Natural killer cell (primary cell): ENCODE measurements around the gene DCHS2. TPM values are rescaled to one million over a fixed set of nuclear protein-coding genes. Genes with fewer than 3 reads are reported as not detected.

Experiments
- ATAC-seq, 3 donors: fragments of 150-1000 bp in 2 of 3; fragments of 200-7000 bp in 1 of 3; cut with Tn5 transposase; 1 replicate in 1 of 3; 2 replicates in 2 of 3; pipeline ENCODE4 v1.10.0; 2021; ENCODE audit warnings: mild to moderate bottlenecking in 2 of 3, moderate library complexity in 2 of 3
- DNase-seq, 2 donors: peaks; one replicate each; pipeline versions ENCODE4 v3.0.0 to v3.0.0-alpha.2; 2013 to 2021; ENCODE audit warnings: mixed read lengths in 1 of 2
- H3K27ac ChIP-seq: one replicate; pipeline ENCODE4 v1.5.1; 2013; ENCODE audit warnings: mild to moderate bottlenecking, low read length
- H3K27me3 ChIP-seq: one replicate; pipeline ENCODE4 v1.6.1; 2013; ENCODE audit warnings: low read length; ENCODE audit not compliant: control insufficient read depth, insufficient read depth
- H3K36me3 ChIP-seq: one replicate; pipeline ENCODE4 v1.6.1; 2013; ENCODE audit warnings: low read length; ENCODE audit not compliant: control insufficient read depth, insufficient read depth
- H3K4me1 ChIP-seq: one replicate; pipeline ENCODE4 v1.6.1; 2013; ENCODE audit warnings: low read length; ENCODE audit not compliant: control insufficient read depth, insufficient read depth
- H3K4me3 ChIP-seq: one replicate; pipeline ENCODE4 v1.5.1; 2013; ENCODE audit warnings: low read length
- H3K9me3 ChIP-seq: one replicate; pipeline ENCODE4 v1.6.1; 2013; ENCODE audit warnings: low read length; ENCODE audit not compliant: control insufficient read depth, insufficient read depth
- H3K27ac Mint-ChIP-seq, 2 donors: one replicate each; pipeline ENCODE4 v1.8.0; 2022; ENCODE audit warnings: mild to moderate bottlenecking in 2 of 2, mixed read lengths in 2 of 2, moderate library complexity in 1 of 2
- H3K27me3 Mint-ChIP-seq, 2 donors: one replicate each; pipeline ENCODE4 v1.8.0; 2022; ENCODE audit warnings: low read depth in 2 of 2, mixed read lengths in 2 of 2
- H3K36me3 Mint-ChIP-seq: one replicate; pipeline ENCODE4 v1.8.0; 2022; ENCODE audit warnings: mixed read lengths
- H3K4me1 Mint-ChIP-seq, 2 donors: one replicate each; pipeline ENCODE4 v1.8.0; 2022; ENCODE audit warnings: mixed read lengths in 2 of 2
- H3K4me3 Mint-ChIP-seq: one replicate; pipeline ENCODE4 v1.8.0; 2022; ENCODE audit warnings: mild to moderate bottlenecking, moderate library complexity, mixed read lengths
- H3K9me3 Mint-ChIP-seq, 2 donors: one replicate each; pipeline ENCODE4 v1.8.0; 2022; ENCODE audit warnings: mixed read lengths in 2 of 2
- WGBS: methylation state at CpG from one replicate; pipeline ENCODE4 v1.1.7; 2013; ENCODE audit warnings: missing lambda C conversion rate; ENCODE audit not compliant: insufficient coverage; 5-methylcytosine and 5-hydroxymethylcytosine counted together
- intact Hi-C: fragments of 100-400 bp; cut with micrococcal nuclease; formaldehyde crosslinking; loops from one replicate; pipeline ENCODE4 v1.14.2; 2022
- total RNA-seq, 4 donors: library from RNA; stranded (reverse); fragments of 120-200 nt in 1 of 4; gene quantifications; one replicate each; pipeline versions ENCODE4 v1.2.3 to v1.2.4, GENCODE V29; 2013 to 2022
- TF ChIP-seq, protein P1 (sequence below): fragments of 200-600 bp; IDR thresholded peaks from one replicate; pipeline ENCODE4 v1.8.0; 2022; ENCODE audit warnings: antibody characterized with exemption

DCHS2 gene
- total RNA-seq, 3 donors from 2014 or later (not counting 1 experiment from before 2014, with no cell fraction given): not detected

DNA sequence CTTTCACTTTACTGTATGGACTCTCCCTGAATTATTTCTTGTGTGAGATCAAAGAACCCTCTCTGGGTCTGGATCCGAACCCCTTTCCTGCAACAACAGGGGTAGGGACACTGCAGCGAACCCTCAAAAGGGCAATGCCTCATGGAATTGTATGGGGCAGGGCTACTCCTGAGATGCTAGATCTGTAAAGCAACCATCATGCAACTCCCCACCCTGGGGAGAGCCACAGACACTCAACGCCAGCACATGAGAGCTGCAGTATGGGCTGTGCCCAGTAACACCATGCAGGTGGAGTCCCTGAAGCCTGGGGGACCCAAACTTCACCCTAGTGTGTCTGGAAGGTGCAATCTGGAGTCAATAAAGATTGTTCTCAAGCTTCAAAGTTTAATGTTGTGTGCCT lies 304.7 kb downstream of the DCHS2 start:
- no peak overlapping the region for H3K4me3 ChIP-seq
- H3K4me3 Mint-ChIP-seq: no peak overlapping the region
- no peaks in the 10 kb centered on the region for H3K9me3 ChIP-seq
- intact Hi-C loops: no loop called here
- WGBS: 70% methylated on average over 3 of the region's 3 CpGs
- no peaks in the 10 kb centered on the region for H3K36me3 ChIP-seq
- H3K27me3 Mint-ChIP-seq: no peaks in the 10 kb centered on the region
- ATAC-seq: no peak
- H3K9me3 Mint-ChIP-seq: peaks cover 3 to 12% of the 10 kb centered on the region in 2 donors
- TF ChIP-seq, protein P1, sequence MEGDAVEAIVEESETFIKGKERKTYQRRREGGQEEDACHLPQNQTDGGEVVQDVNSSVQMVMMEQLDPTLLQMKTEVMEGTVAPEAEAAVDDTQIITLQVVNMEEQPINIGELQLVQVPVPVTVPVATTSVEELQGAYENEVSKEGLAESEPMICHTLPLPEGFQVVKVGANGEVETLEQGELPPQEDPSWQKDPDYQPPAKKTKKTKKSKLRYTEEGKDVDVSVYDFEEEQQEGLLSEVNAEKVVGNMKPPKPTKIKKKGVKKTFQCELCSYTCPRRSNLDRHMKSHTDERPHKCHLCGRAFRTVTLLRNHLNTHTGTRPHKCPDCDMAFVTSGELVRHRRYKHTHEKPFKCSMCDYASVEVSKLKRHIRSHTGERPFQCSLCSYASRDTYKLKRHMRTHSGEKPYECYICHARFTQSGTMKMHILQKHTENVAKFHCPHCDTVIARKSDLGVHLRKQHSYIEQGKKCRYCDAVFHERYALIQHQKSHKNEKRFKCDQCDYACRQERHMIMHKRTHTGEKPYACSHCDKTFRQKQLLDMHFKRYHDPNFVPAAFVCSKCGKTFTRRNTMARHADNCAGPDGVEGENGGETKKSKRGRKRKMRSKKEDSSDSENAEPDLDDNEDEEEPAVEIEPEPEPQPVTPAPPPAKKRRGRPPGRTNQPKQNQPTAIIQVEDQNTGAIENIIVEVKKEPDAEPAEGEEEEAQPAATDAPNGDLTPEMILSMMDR: no peak
- no peaks in the 10 kb centered on the region for H3K4me1 ChIP-seq
- no peak overlapping the region for H3K27ac ChIP-seq
- no peaks in the 10 kb centered on the region for H3K27me3 ChIP-seq
- H3K4me1 Mint-ChIP-seq: no peaks in the 10 kb centered on the region
- H3K36me3 Mint-ChIP-seq: no peaks in the 10 kb centered on the region
- H3K27ac Mint-ChIP-seq: no peak overlapping the region
- DNase-seq: no peak

DNA sequence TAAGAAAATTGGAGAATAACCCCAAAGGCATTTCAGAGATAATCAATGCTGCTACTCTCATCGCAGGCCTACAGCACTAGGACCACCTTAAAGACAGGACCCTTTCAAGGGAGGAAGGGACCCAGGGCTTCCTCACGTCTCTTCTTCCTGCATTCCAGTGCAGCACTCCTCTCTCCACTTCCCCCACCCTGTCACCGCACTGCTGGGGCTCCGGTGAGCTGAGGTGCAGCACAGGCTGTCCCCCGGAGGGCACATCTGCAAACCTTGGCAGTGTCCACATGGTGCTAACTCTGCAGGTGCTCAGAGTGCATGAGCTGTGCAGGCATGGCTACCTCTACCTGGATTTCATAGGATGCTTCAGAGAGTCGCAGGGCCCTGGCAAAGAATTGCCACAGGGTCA lies 305.6 kb downstream of the DCHS2 start:
- no peaks in the 10 kb centered on the region for H3K36me3 Mint-ChIP-seq
- Histone ChIP-seq H3K9me3 (no peaks in the 10 kb centered on the region), H3K27me3 (no peaks in the 10 kb centered on the region), H3K27ac (no peak overlapping the region), H3K4me1 (no peaks in the 10 kb centered on the region), H3K36me3 (no peaks in the 10 kb centered on the region), H3K4me3 (no peak overlapping the region)
- peaks cover 3 to 7% of the 10 kb centered on the region in 2 donors for H3K9me3 Mint-ChIP-seq
- H3K4me3 Mint-ChIP-seq: no peak overlapping the region
- H3K4me1 Mint-ChIP-seq: no peaks in the 10 kb centered on the region
- H3K27ac Mint-ChIP-seq: no peak overlapping the region
- no peaks in the 10 kb centered on the region for H3K27me3 Mint-ChIP-seq
- TF ChIP-seq, protein P1: no peak
- WGBS: 79% methylated on average over 6 of the region's 6 CpGs
- no peak for ATAC-seq
- intact Hi-C loops: no loop called here
- DNase-seq: no peak

DNA sequence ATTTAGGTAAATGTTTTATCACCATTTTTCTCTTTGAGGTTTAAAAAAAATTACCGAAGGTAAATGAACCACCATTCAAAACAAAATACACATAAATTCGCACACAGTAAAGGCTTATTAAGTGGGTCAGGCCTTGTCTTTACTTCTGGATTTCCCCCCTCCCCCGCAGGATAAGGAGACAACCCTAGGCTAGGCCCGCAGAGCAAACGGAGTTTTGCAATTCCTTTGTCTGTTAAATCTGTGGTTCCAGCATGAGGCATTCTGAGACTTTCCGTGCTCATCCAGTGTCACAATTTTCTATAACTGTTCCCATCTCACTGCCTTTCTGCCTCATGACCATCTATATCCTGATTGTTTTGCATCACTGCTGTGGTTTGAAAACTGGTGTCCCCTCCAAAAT lies 307.4 kb downstream of the DCHS2 start:
- DNase-seq (no peak), ATAC-seq (no peak)
- 63% methylated on average over 5 of the region's 6 CpGs for WGBS
- H3K4me3 ChIP-seq: no peak overlapping the region
- H3K27ac Mint-ChIP-seq: no peak overlapping the region
- H3K27ac ChIP-seq: no peak overlapping the region
- no peaks in the 10 kb centered on the region for H3K27me3 ChIP-seq
- H3K36me3 Mint-ChIP-seq: no peaks in the 10 kb centered on the region
- peaks cover 3 to 7% of the 10 kb centered on the region in 2 donors for H3K9me3 Mint-ChIP-seq
- H3K36me3 ChIP-seq: no peaks in the 10 kb centered on the region
- no peaks in the 10 kb centered on the region for H3K27me3 Mint-ChIP-seq
- H3K9me3 ChIP-seq: no peaks in the 10 kb centered on the region
- intact Hi-C loops: no loop called here
- H3K4me3 Mint-ChIP-seq: no peak overlapping the region
- TF ChIP-seq, protein P1: no peak
- H3K4me1 Mint-ChIP-seq: no peaks in the 10 kb centered on the region
- H3K4me1 ChIP-seq: no peaks in the 10 kb centered on the region

DNA sequence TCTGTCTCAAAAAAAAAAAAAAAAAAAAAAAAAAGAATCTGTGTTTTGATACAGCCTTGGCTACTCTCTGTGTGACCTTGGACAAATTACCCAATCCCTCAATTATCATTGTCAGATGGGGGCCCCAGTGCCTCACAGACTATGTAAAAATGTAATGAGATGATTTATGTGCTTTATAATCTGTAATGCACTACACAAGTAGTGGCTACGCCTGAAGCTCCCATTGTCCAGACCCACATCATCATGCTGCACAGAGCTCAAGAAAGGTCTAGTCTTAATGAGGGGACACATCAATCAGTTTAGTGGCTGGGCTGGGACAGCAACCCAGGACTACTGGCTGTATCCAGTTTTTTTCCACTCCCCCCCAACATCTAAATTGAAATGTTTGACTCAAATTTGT lies 308.3 kb downstream of the DCHS2 start:
- ATAC-seq: no peak
- intact Hi-C loops: no loop called here
- H3K27ac Mint-ChIP-seq: no peak overlapping the region
- 100% methylated on average over 1 of the region's 1 CpG for WGBS
- H3K9me3 ChIP-seq: no peaks in the 10 kb centered on the region
- DNase-seq: no peak
- H3K36me3 Mint-ChIP-seq: no peaks in the 10 kb centered on the region
- H3K4me1 ChIP-seq: no peaks in the 10 kb centered on the region
- H3K36me3 ChIP-seq: no peaks in the 10 kb centered on the region
- H3K9me3 Mint-ChIP-seq: peaks cover 6 to 9% of the 10 kb centered on the region in 2 donors
- no peak overlapping the region for H3K27ac ChIP-seq
- H3K4me3 Mint-ChIP-seq: no peak overlapping the region
- TF ChIP-seq, protein P1: no peak
- no peaks in the 10 kb centered on the region for H3K27me3 ChIP-seq
- H3K4me3 ChIP-seq: no peak overlapping the region
- no peaks in the 10 kb centered on the region for H3K4me1 Mint-ChIP-seq
- H3K27me3 Mint-ChIP-seq: no peaks in the 10 kb centered on the region
